Sciatic nerve (tissue), 2 donors: ENCODE data around the gene C5orf47. TPM values are rescaled to one million over a fixed set of nuclear protein-coding genes. Genes with fewer than 3 reads are reported as not detected.

Experiments used
- ATAC-seq: fragments of 200-7000 bp; cut with Tn5 transposase; one replicate; pipeline ENCODE4 v1.9.1; 2020; ENCODE audit warnings: mild to moderate bottlenecking, moderate library complexity
- DNase-seq: peaks from one replicate; pipeline ENCODE4 v3.0.0-alpha.2; 2020; ENCODE audit warnings: low spot score
- intact Hi-C: fragments of 100-400 bp; cut with DNase I; formaldehyde crosslinking; loops from one replicate; pipeline ENCODE4 v1.14.2; 2022
- total RNA-seq: library from RNA; stranded (reverse); fragmentation: NEBNext Ultra II Directional; extraction: Animal tissue kit (Norgen Biotek cat#: 25700); gene quantifications from one replicate; pipeline ENCODE4 v1.2.1, GENCODE V29; 2021
- donor health status: DM: no; HTN: no; CAD: no.
- donor health status: DM: no; HTN: no; CAD: no.

Gene C5orf47, protein sequence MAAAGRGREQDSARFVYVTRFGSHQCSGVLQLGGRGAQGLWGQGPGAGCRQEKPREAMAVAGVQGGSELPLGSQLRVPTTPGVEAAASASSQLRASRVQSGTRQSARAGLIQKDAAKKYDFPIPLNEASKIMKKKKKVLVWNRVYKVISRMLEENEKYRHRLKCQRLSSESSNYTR
- total RNA-seq = not detected

DNA sequence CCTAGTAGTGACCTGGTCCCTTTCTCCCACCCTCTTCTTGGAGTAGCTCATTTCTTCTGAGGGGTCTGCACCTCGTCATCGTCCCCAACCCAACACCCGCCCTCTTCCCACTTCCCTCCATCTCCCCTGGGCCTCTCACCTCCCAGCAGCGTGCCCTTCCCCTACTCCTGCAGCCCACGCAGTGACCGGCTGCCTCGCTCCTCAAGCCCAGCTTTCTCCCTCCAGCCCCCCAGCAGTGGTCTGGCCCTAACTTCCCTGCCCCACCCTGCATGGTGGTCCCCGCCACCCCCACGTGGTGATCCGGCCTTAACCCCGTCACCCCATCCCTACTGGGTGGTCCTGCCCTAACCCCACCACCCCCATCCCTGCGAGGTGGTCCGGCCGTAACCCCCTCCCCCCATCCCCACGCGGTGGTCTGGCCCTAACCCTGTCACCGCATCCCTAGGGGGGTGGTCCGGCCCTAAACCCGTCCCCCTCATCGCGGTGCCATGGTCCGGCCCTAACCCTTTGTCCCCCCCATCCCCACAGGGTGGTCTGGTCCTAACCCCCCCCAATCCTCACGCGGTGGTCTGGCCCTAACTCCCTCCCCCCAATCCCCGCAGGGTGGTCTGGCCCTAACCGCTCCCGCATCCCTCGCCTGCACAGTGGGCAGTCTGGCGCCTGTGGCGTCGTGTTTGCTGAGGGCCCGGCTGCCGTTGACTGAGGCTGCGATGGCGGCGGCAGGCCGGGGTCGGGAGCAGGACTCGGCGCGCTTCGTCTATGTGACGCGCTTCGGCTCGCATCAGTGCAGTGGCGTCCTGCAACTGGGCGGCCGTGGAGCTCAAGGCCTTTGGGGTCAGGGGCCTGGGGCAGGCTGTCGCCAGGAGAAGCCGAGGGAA lies at the start of gene C5orf47:
C5orf47 (plus strand) TSS at position 617 of the 878 bp plus-strand sequence; CDS start at position 711, 94 bp downstream.
- DNase-seq (no peak), ATAC-seq (no peak)
- intact Hi-C loops = no loop called here

DNA sequence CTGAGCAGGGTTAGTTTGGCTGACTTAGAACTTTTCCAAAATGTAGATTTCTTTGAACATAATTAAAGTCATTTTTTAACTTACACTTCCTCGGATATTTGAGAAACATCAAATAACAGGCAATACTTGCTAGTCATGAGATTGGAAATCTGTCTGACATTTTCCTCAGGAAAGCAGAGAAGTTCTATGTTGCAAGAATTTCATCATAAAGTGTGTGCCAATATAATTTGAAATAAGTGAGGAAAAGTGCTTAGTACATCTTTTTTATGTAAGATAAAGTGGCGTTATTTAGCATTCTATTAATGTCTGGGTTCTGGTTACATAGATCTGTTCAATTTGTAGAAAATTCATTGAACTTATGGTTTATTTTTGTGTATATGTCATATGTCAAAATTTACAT lies 48.7 kb upstream of the C5orf47 start:
- ATAC-seq = no peak

DNA sequence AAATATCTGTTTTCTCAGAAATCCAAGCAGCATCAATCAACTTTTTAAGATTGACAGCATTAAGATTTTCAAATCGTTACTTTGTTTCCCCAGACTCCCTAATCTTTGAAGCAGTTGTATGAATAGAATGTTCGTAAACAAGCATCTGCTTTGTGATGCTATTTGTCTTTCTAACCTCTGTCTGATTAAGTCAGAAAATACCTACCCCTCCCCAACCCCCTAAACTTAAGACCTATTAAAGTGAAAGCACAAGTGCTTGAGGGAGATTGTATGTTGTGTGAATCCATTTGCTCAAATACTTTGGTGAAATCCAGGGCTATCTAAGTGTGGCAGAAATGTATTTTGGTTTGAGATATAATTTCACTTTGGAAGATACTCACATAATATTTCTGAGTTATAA lies 47.9 kb upstream of the C5orf47 start:
- DNase-seq = no peak
- intact Hi-C loops = no loop called here
- no peak for ATAC-seq

More for the DNA sequence above, 48.7 kb upstream of the C5orf47 start:
- DNase-seq = no peak
- intact Hi-C loops = no loop called here

DNA sequence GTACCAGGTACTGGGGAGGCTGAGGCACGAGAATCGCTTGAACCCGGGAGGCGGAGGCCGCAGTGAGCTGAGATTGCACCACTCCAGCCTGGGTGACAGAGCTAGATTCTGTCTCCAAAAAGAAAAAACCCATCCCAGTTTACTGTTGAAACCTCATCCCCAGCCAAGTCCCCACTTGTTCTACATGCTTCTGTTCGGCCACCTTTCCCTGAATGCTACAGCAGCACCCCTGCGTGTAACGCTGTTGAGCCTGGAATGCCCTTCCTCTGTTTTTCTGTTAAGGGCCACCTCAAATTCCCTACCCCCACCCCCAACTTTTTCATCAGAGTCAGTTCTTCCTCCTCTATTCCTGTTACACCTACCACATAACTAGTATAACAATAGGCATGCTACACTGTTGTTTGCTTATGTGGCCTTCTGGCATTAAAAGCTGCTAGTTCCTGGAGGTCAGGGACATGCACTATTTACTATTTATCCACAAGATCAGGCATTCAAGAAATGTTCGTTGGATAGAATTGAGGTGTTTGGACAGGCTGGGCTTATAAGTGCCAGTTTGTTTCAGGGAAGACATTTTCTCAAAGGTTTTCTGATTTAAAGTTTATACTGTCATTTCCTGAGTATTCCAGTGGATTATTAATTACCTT lies 47.1 kb upstream of the C5orf47 start:
- intact Hi-C loops = no loop called here
- DNase-seq = no peak
- no peak for ATAC-seq

DNA sequence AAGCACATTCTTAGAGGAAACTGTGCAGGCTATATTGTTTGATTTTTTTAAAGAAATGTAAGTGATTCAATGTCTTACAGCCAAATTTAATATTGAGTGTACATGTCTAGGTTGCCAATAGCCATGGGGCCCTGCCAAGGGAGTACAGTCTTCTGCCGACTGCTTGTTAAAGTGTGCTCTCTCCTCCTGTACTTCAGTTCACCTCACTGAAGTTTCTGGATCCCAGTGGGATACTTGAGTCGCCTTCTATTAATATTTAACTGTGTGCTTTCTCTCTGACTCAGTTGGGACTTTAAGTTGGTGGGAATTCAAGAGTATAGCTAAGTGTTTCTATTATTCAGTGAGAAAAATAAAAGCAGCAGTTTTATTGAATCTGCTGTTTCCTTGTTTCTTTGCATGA lies 44.5 kb upstream of the C5orf47 start:
- intact Hi-C loops = no loop called here
- ATAC-seq (no peak), DNase-seq (no peak)

DNA sequence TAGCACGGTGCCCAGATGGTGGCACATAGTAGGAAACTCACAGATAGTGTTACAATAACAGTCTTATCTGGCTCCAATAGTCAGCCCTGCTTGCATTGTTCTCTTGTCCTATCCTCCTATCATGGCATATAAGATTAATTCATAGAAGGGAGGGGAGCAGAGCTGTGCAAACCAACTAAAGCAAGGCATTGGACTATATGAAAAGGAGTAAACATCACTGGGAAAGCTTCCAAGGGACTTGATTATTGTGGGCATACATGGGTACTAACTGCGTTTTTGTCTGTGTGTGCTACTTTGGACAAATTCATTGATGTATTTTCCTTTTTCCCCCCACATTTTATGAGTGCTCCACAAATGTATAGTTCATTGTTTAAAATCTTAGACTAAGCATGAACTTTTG lies 43.8 kb upstream of the C5orf47 start:
- intact Hi-C loops = no loop called here
- no peak for DNase-seq
- no peak for ATAC-seq

DNA sequence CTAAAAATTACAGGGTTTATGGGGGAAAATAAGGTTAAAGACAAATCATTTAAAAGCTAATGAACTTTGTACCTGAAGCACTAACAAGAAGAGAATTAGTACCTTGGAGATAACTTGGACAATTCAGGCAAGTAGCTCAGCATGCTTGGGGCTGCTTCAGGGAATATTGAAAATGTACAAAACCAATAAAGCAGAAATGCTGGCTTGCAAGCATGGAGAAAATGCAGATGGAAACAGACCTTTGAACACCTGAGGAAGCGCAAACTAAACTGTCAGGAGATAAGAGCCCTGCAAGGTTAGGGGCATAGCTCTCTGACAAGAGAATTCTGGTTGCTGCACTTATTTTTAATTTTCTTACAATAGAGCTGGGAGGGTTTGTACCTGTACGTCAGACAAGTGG lies 42.6 kb upstream of the C5orf47 start:
- intact Hi-C loops = no loop called here
- no peak for ATAC-seq
- DNase-seq = no peak

DNA sequence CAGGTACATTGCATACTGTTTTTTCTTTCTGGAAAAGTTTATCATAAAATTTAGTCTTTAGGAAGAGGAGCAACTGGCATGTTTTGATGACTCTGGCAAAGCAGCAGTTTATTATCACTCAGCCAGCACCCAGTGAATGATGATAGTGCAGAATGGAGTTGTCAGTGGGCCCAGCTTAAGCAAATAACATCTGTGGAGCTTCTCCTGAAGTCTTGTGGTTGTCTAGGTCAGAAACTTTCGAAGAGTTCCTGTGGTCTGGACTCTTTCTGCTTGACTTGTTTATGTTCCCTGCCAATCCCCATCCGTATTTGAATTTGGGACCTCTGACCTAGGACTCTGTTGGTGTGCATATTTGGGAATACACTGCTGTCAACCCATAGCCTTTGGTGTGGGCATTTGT lies 38.1 kb upstream of the C5orf47 start:
- intact Hi-C loops = no loop called here
- ATAC-seq = no peak
- no peak for DNase-seq

DNA sequence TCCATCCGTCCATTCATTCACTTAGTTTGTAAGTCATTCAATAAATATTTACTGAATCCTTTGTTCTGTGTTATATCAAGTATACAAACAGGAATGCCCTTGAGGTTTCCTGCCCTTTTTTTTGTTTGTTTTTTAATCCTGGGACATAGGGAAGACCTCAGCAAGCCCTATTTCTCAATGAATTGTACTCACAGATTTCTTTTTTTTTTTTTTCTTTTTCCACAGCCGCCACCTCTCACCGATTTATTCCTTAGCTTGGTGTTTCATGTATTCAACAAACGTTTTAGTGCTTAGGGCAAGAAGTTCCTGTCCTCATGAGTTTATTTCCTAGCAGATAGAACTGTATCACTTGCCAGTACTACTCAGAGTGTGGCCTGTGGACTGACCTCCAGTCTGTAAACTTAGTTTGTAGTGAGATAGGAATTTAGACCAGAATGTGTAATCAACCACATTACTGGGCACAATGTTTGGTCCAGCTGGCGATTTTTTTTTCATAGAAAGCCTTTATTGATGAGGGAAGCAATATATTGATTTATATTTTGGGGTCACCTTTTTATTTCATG lies 35.4 kb upstream of the C5orf47 start:
- intact Hi-C loops = no loop called here
- DNase-seq (no peak), ATAC-seq (no peak)

DNA sequence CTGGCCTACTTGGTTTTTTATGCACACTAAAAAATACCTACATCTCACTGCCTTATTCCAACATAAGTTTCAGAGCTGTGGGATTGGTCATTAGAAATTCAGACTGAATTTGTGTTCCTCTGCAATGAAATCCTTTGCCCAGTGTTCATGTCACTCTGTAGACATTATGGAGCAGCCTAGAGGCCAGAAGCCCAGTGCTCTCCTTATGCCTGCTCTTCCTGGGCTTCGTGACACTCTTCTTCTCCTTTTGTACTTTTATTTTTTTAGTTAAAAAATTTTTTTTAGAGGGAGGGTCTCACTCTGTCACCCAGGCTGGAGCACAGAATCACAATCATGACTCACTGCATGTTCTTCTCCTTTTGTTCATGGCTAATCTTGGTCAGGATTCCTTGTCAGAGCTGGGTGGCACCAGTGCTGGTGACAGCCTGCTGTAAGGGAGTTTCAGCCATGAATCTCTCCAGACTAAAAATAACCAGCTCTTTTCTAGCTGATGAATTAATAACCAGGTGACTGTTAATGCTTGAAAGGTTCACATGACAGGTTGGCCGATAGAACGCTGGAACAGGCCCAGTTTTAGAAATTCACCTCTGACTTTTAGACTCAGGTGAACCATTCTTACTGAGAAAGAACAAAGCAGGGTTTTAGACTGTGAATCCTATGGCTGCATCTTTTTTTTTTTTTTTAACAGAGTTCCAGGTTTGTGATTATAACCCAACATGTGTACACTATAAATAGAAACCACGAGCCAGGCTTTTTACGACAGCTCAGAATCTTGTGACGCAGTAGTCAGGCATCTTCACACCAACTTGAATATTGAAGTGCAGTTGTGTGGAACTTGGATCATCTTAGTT lies 34.1 kb upstream of the C5orf47 start:
- intact Hi-C loops = no loop called here
- ATAC-seq = no peak
- no peak for DNase-seq

DNA sequence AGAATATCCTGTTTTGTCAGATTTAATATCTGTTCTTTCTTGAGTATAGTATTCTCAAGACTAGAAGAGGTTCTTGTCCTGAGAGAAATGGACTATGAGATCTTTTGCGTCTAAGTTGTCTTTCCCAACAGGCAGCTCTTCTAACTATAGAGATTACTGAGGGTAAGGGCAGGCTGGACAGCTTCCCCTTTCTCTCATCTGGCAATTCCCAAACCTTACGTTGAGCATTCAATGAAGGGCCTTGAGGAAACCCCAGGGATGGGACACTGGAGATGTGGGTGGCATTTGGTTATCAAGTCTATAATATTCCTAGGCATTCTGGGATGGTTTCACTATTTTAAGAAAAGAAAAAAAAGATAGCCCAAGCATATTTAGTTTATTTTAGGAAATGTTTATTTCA lies 28.0 kb upstream of the C5orf47 start:
- intact Hi-C loops = no loop called here
- DNase-seq (no peak), ATAC-seq (no peak)

DNA sequence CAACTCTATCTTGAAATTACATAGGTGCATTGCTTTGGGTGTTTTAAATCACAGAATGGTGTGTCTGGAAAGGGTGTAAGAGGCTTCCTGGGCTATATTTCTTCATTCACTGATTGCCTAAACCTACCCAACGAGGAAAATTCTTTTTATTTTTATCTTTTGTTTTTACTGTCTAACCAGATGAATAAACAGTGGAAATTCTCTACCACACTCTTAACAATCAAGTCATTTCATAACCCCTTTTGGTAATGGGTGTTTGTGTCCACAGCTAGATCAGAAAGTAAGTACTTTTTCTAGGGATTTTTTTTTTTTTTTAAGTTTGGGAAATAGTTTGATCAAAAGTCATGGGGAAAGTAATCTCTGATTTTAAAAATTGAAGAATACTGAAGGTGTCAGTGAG lies 27.6 kb upstream of the C5orf47 start:
- intact Hi-C loops = no loop called here
- ATAC-seq (no peak), DNase-seq (no peak)

DNA sequence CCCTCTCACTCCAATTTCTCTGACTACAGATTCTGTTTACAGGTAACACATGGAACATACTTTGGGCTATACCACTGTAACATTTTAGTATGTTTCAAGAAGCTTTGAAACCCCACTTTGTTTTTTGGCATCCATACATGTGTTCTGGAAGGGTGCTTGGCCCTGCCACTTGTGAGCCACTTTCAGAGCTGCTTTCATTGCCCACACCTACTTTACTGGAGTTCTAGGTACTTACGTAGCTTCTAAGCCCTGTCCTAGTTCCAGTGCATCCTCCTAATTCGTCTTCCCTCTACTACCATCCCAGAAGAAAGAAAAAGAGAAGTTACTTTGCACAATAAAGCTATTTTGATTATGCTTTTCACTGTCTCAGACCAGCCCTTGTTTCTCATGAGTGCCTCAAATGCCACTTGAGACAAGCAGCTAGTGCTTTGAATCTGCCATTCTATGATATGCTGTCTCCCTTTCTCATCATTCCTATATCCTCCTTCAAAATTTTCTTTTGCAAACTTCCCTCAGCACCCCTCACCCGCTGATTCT lies 26.5 kb upstream of the C5orf47 start:
- ATAC-seq = no peak
- intact Hi-C loops = no loop called here

DNA sequence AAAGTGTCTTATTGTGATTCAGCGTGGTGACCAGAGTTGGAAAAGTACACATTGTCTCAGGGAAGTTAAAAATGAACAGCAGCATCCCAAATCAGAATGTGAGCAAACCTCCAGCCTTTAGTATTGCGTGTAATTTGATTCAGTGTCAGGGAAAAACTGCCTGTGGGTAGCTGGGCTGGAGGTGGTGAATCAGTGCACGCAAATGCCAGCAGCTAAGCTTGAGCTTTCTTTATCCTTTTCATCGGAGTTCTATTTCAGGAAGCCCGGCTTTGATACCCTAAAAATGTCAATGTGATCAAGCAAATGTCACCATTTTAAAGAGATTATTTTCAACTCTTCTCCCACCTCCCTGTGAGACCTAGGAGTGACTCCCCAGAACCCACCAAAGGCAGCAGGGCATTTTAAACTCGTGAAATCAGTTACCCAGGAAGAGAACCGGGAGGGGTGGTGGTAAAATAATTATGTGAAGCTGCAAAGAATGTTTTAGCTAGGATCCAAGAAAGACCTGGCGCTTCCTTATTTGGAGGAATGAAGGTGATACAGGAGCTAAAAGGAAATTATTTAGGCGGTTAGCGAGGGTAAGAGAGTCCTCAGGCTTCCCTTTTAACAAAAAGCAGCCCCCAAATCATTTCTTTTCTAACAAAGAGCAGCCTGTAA lies 25.7 kb upstream of the C5orf47 start:
- DNase-seq (no peak), ATAC-seq (no peak)
- intact Hi-C loops = no loop called here

More for the DNA sequence above, 26.5 kb upstream of the C5orf47 start:
- no peak for DNase-seq

DNA sequence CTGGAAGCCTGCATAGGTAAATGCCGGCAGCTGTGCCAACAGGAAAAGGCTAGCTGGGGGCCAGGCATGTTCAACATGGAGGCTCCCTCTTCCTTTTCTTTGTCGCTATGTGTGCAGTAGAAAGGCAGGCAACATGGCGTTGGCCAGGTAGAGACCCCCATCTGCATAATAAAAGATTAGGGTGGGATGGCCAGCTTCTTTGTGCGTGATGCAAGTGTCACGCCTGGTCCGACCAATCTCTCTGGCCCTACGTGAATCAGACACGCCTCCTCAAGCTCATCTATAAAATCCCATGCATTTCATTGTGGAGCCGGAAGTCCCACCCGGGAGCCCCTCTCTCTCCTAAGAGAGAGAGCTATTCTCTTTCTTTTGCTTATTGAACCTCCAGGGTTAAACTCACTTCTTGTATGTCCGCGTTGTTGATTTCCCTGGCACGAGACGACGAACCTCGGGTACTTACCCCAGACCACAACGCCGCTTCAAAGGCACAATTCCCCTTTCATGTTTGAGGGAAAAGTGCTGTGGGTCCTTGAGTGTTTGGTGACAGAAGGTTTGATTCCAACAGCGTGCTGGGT lies 25.0 kb upstream of the C5orf47 start:
- ATAC-seq = no peak
- intact Hi-C loops = no loop called here
- DNase-seq = no peak

DNA sequence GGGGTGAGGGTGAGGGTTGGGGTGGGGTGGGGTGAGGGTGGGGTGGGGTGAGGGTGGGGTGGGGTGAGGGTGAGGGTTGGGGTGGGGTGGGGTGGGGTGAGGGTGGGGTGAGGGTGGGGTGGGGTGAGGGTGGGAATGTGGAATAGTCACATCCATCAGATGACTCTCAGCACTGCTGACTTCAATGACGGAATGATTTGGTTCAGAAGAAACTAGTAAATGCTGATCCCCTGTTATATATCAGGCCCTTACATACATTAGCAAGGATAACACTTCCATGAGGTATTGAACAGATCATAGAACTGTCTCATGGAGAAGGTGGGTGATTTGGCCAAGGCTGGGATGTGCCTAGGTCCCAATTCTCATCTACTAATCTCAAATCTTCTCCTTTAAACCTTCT lies 24.5 kb upstream of the C5orf47 start:
- ATAC-seq = no peak
- DNase-seq = no peak
- intact Hi-C loops = no loop called here

DNA sequence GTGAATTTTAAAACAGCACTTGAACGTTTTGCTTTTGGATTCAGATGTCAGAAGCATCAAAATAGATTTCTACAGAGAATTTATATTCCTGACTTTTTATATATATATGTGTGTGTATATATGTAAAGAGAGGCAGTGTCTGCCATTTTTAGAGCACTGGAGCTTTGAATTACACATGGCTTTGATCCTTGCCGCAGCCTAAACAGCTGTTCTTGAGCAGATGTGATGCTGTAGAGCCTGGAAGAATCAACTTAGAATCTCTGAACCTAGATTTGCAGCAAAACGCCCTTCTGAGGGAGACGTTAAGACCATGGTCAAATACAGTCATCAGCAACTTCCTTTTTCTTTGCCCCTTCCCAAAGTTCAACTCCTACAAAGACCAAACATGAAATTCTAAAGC lies 21.7 kb upstream of the C5orf47 start:
- ATAC-seq (no peak), DNase-seq (no peak)
- intact Hi-C loops = no loop called here
